ENCODE results near the gene HSD3B1. TPM values are rescaled to one million over a fixed set of nuclear protein-coding genes. Genes with fewer than 3 reads are reported as not detected.
"Not testable (repeated sequence)": the region's sequence is repeated elsewhere in the genome, so short reads cannot be mapped to it uniquely, and the experiment has no call there.

Gene HSD3B1
- total RNA-seq, 2 donors from 2014 or later: not detected

DNA sequence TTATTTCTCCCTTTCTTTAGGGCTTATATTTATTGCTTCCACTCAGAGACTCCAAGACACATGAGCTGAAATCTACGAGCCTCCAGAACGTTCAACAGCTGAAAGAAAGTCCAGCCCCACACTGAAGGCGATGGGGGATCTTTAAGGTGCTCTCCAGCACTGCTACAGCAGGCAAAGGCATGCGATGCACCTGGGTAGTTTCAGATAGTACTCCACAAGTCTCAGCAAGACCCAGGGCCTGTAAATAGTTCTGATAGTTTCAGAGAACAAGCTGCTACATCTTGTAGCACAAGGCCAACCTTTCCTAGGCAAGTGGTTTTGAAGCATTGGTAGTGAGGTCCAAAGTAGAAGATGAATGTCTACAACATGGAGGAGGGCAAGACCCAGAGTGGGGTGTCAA, 2.2 kb upstream of the HSD3B1 start:
- no peak for ATAC-seq
- TF ChIP-seq CTCF (IDR thresholded peaks at IDR 0.05): no peak
- no peak for TF ChIP-seq POLR2A (IDR thresholded peaks at IDR 0.05)
- intact Hi-C loops (cut with DNase I): no loop called here
- Histone ChIP-seq H3K9me3 (no peaks in the 10 kb centered on the region), H3K27me3 (no peaks in the 10 kb centered on the region), H3K4me3 (no peak overlapping the region), H3K36me3 (replicated peaks in 1 of 2; ENCODE audit: insufficient read depth in 1 of 2, low read depth in 2 of 2) (no peaks in the 10 kb centered on the region), H3K4me1 (no peaks in the 10 kb centered on the region), H3K27ac (no peak overlapping the region)
- WGBS, 2 donors: 82 to 88% methylated on average over 4 of the region's 4 CpGs
- DNase-seq: no peak

- Histone ChIP-seq H3K4me3 (no peak overlapping the region), H3K27ac (no peak overlapping the region), H3K36me3 (replicated peaks in 1 of 2; ENCODE audit: insufficient read depth in 1 of 2, low read depth in 2 of 2) (no peaks in the 10 kb centered on the region), H3K9me3 (no peaks in the 10 kb centered on the region), H3K27me3 (no peaks in the 10 kb centered on the region), H3K4me1 (no peaks in the 10 kb centered on the region)
- intact Hi-C loops (cut with DNase I): no loop called here
- ATAC-seq (no peak), DNase-seq (no peak)
- TF ChIP-seq POLR2A (IDR thresholded peaks at IDR 0.05) (no peak), CTCF (IDR thresholded peaks at IDR 0.05) (no peak)
- 79 to 89% methylated on average over 2 of the region's 2 CpGs for WGBS, 2 donors
Measured at GRCh38 chr1:119510046-119510445, 3.0 kb downstream of the HSD3B1 start.

DNA sequence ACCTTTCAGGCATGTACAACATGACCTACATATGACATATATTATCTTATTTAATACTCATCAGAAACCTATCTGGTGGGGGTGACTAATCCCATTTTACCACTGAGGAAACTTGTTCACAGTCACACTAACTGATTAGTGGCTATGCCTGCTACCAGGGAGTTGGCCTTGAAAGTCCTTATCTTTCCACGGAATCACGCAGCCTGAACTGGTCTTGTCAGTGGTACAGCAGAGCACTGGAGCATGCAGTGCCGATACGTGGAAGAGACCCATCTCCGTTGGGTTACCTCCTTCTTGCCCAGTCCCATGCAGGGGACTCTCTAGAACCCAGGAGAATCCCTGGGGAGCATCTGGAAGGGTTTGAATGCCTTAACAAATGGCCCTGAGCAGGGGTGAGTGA, 8.2 kb downstream of the HSD3B1 start:
- WGBS, 2 donors: 58 to 74% methylated on average over 5 of the region's 5 CpGs
- intact Hi-C loops (cut with DNase I): no loop called here

GRCh38 chr1:119516247-119516646, 9.2 kb downstream of the HSD3B1 start:
- no peak overlapping the region for H3K27ac ChIP-seq
- DNase-seq (no peak), ATAC-seq (no peak)
- no peaks in the 10 kb centered on the region for H3K36me3 ChIP-seq (replicated peaks in 1 of 2; ENCODE audit: insufficient read depth in 1 of 2, low read depth in 2 of 2)
- H3K4me1 ChIP-seq: no peaks in the 10 kb centered on the region
- intact Hi-C loops (cut with DNase I): no loop called here
- H3K4me3 ChIP-seq: no peak overlapping the region
- TF ChIP-seq POLR2A (IDR thresholded peaks at IDR 0.05) (no peak), CTCF (IDR thresholded peaks at IDR 0.05) (no peak)
- no peaks in the 10 kb centered on the region for H3K9me3 ChIP-seq
- H3K27me3 ChIP-seq: no peaks in the 10 kb centered on the region

More for the DNA sequence above, 8.2 kb downstream of the HSD3B1 start:
- Histone ChIP-seq H3K4me3 (no peak overlapping the region), H3K4me1 (no peaks in the 10 kb centered on the region), H3K9me3 (no peaks in the 10 kb centered on the region), H3K27me3 (no peaks in the 10 kb centered on the region), H3K27ac (no peak overlapping the region), H3K36me3 (replicated peaks in 1 of 2; ENCODE audit: insufficient read depth in 1 of 2, low read depth in 2 of 2) (no peaks in the 10 kb centered on the region)
- DNase-seq: no peak
- ATAC-seq: no peak
- TF ChIP-seq POLR2A (IDR thresholded peaks at IDR 0.05) (no peak), CTCF (IDR thresholded peaks at IDR 0.05) (no peak)

- 85 to 86% methylated on average over 5 of the region's 5 CpGs for WGBS, 2 donors
- H3K27me3 ChIP-seq: no peaks in the 10 kb centered on the region
Measured at GRCh38 chr1:119516680-119517079, 9.7 kb downstream of the HSD3B1 start.

GRCh38 chr1:119517667-119518066, 10.7 kb downstream of the HSD3B1 start:
- H3K4me1 ChIP-seq; DNase-seq; intact Hi-C loops (cut with DNase I); ATAC-seq; H3K36me3 ChIP-seq (replicated peaks in 1 of 2; ENCODE audit: insufficient read depth in 1 of 2, low read depth in 2 of 2); H3K27me3 ChIP-seq; H3K9me3 ChIP-seq; H3K27ac ChIP-seq; H3K4me3 ChIP-seq: not testable (repeated sequence)

More at GRCh38 chr1:119516680-119517079, 9.7 kb downstream of the HSD3B1 start:
- Histone ChIP-seq H3K9me3 (no peaks in the 10 kb centered on the region), H3K36me3 (replicated peaks in 1 of 2; ENCODE audit: insufficient read depth in 1 of 2, low read depth in 2 of 2) (no peaks in the 10 kb centered on the region), H3K4me3 (no peak overlapping the region), H3K27ac (no peak overlapping the region), H3K4me1 (no peaks in the 10 kb centered on the region)
- no peak for ATAC-seq
- DNase-seq: peak in 1 of 4 donors; percentile 8
- intact Hi-C loops (cut with DNase I): no loop called here
- TF ChIP-seq CTCF (IDR thresholded peaks at IDR 0.05) (peak in 2 of 7 experiments; percentile 15 to 29), POLR2A (IDR thresholded peaks at IDR 0.05) (no peak)

Measured in body of pancreas (tissue), 4 donors.